ENCODE data around the gene USP54.

USP54 gene, protein sequence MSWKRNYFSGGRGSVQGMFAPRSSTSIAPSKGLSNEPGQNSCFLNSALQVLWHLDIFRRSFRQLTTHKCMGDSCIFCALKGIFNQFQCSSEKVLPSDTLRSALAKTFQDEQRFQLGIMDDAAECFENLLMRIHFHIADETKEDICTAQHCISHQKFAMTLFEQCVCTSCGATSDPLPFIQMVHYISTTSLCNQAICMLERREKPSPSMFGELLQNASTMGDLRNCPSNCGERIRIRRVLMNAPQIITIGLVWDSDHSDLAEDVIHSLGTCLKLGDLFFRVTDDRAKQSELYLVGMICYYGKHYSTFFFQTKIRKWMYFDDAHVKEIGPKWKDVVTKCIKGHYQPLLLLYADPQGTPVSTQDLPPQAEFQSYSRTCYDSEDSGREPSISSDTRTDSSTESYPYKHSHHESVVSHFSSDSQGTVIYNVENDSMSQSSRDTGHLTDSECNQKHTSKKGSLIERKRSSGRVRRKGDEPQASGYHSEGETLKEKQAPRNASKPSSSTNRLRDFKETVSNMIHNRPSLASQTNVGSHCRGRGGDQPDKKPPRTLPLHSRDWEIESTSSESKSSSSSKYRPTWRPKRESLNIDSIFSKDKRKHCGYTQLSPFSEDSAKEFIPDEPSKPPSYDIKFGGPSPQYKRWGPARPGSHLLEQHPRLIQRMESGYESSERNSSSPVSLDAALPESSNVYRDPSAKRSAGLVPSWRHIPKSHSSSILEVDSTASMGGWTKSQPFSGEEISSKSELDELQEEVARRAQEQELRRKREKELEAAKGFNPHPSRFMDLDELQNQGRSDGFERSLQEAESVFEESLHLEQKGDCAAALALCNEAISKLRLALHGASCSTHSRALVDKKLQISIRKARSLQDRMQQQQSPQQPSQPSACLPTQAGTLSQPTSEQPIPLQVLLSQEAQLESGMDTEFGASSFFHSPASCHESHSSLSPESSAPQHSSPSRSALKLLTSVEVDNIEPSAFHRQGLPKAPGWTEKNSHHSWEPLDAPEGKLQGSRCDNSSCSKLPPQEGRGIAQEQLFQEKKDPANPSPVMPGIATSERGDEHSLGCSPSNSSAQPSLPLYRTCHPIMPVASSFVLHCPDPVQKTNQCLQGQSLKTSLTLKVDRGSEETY (N-terminal part only)
- long read RNA-seq, partial matches to known transcripts = 0 of 1 reads
- long read RNA-seq, other reads (novel, unspliced or antisense) = 1 of 1 reads

DNA sequence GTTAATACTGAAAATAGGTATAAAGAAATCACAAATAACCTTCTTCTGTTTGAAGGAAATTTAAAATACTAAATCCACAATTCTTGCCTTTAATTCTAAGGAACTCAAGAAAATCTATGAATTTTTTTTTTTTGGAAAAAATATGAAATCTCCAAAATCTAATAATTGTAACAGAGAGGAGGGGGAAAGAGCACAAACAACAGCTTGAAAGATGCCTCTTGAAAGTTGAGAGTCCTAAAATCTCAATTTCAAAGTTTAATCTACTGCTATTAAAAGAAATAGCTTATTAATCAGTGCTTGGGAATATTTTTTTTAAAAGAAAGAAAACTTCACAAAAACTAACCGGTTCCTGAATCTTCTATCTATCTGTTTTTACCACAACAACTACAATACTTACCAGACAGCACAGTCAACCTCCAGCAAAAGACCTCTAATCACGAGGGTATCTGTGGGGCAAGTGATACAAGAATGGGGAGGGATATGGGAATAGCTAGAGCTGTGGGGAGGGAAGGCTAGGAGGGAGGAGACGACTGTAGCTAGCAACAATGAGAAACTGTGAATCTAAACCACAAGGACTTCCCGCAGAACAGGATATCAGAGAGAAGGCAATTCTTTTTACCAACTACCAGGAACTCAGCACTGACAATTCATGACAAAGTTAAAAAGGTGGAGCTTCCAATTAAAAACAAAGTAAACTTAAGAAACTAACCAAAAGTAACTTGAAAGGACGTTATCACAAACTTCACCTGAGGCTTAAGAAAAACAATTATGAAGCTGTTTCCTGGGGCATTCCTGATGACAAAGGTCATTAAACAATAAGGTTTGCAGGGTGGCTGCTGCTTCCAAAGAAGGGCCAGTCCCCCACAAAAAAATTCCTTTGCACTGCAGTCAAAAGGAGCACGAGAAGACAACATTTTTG lies at the start of gene USP54:
Gene USP54 (minus strand): TSS at position 462 of the 919 bp plus-strand sequence. CDS start 15,684 bp downstream, outside the sequence.
- H3K27ac ChIP-seq (replicated peaks) = no peak within 1 kb of the TSS
- H3K4me3 ChIP-seq (replicated peaks; ENCODE audit: insufficient read depth, low read length) = no peak within 1 kb of the TSS
- no peak for TF ChIP-seq POLR2AphosphoS5 (IDR thresholded peaks at IDR 0.05; ENCODE audit: low read depth)
- DNase-seq (ENCODE audit: low read depth in 1 of 2, low spot score in 1 of 2) = peak in 1 of 2 experiments; percentile 13
- H3K27me3 ChIP-seq (ENCODE audit: insufficient read depth, poor library complexity, severe bottlenecking) = no peaks in the 10 kb centered on the region

DNA sequence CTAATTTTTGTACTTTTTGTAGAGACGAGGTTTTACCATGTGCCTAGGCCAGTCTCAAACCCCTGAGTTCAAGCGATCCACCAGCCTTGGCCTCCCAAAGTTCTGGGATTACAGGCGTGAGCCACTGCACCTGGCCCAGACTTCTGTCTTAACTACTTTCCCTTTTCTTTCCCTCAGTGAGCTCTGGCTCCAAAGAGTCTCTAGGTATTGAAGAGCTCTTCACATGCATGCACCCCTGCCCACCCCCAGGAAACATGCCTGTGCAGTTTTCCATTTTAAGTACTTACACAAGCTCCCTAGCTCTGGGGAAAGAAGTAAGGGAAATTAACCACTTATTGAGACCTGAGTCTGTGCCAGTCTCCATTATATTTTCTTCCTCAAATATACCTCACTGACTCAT lies 48.1 kb upstream of the USP54 start:
- no peak for DNase-seq (ENCODE audit: low read depth in 1 of 2, low spot score in 1 of 2)
- Histone ChIP-seq H3K4me3 (replicated peaks; ENCODE audit: insufficient read depth, low read length) (no peak overlapping the region), H3K27ac (replicated peaks) (no peak overlapping the region), H3K27me3 (ENCODE audit: insufficient read depth, poor library complexity, severe bottlenecking) (no peaks in the 10 kb centered on the region)
- TF ChIP-seq GABPA (IDR thresholded peaks at IDR 0.05; ENCODE audit: low read depth) (no peak), SPI1 (IDR thresholded peaks at IDR 0.05; ENCODE audit: borderline replicate concordance, low read depth) (no peak), REST (IDR thresholded peaks at IDR 0.05; ENCODE audit: insufficient replicate concordance, low read depth) (no peak), CTCF (IDR thresholded peaks at IDR 0.05; ENCODE audit: insufficient read depth, low read length) (no peak), POLR2AphosphoS5 (IDR thresholded peaks at IDR 0.05; ENCODE audit: low read depth) (no peak)

- Histone ChIP-seq H3K27ac (replicated peaks) (no peak overlapping the region), H3K4me3 (replicated peaks; ENCODE audit: insufficient read depth, low read length) (no peak overlapping the region), H3K27me3 (ENCODE audit: insufficient read depth, poor library complexity, severe bottlenecking) (no peaks in the 10 kb centered on the region)
- TF ChIP-seq POLR2AphosphoS5 (IDR thresholded peaks at IDR 0.05; ENCODE audit: low read depth) (no peak), GABPA (IDR thresholded peaks at IDR 0.05; ENCODE audit: low read depth) (no peak), REST (IDR thresholded peaks at IDR 0.05; ENCODE audit: insufficient replicate concordance, low read depth) (no peak), SPI1 (IDR thresholded peaks at IDR 0.05; ENCODE audit: borderline replicate concordance, low read depth) (no peak), CTCF (IDR thresholded peaks at IDR 0.05; ENCODE audit: insufficient read depth, low read length) (no peak)
- no peak for DNase-seq (ENCODE audit: low read depth in 1 of 2, low spot score in 1 of 2)
These were observed 44.6 kb upstream of the USP54 start for GRCh38 chr10:73635781-73636180.
